Mesenchymal stem cell (in vitro differentiated cells and primary cell): ENCODE results near the gene ZNF324.

ENCODE experiments used
- DNase-seq: peaks from one replicate; pipeline ENCODE4 v3.0.0-alpha.2; 2013
- H2AFZ ChIP-seq: one replicate; pipeline ENCODE4 v1.6.1; 2013; ENCODE audit warnings: low read depth, mild to moderate bottlenecking, control low read depth, inconsistent platforms, low read length, moderate library complexity
- H2AK5ac ChIP-seq: 2 replicates; pipeline ENCODE4 v1.6.1; 2013; ENCODE audit warnings: low read length, moderate library complexity, mild to moderate bottlenecking, inconsistent platforms; ENCODE audit not compliant: severe bottlenecking
- H2BK120ac ChIP-seq: one replicate; pipeline ENCODE4 v1.6.1; 2013; ENCODE audit warnings: low read depth, mild to moderate bottlenecking, inconsistent platforms, low read length, moderate library complexity
- H2BK12ac ChIP-seq, 2 experiments: one replicate each; pipeline ENCODE4 v1.6.1; 2013; ENCODE audit warnings: inconsistent platforms in 2 of 2, low read length in 2 of 2, mild to moderate bottlenecking in 2 of 2, moderate library complexity in 2 of 2, control low read depth in 1 of 2
- H2BK15ac ChIP-seq: one replicate; pipeline ENCODE4 v1.6.1; 2013; ENCODE audit warnings: mild to moderate bottlenecking, low read depth, inconsistent platforms; ENCODE audit not compliant: poor library complexity, severe bottlenecking
- H2BK5ac ChIP-seq: 2 replicates; pipeline ENCODE4 v1.6.1; 2013; ENCODE audit warnings: low read depth, mild to moderate bottlenecking, low read length, control low read depth, inconsistent platforms; ENCODE audit not compliant: poor library complexity, severe bottlenecking
- H3K14ac ChIP-seq, 2 experiments: one replicate each; pipeline ENCODE4 v1.6.1; 2013; ENCODE audit warnings: inconsistent platforms in 2 of 2, low read length in 2 of 2, control low read depth in 1 of 2, mild to moderate bottlenecking in 1 of 2, moderate library complexity in 1 of 2
- H3K18ac ChIP-seq, 2 experiments: one replicate each; pipeline ENCODE4 v1.6.1; 2013; ENCODE audit warnings: inconsistent platforms in 2 of 2, low read length in 2 of 2, control low read depth in 1 of 2, low read depth in 1 of 2, mild to moderate bottlenecking in 1 of 2
- H3K23ac ChIP-seq, 2 experiments: one replicate each; pipeline ENCODE4 v1.6.1; 2013; ENCODE audit warnings: inconsistent platforms in 2 of 2, low read length in 2 of 2, mild to moderate bottlenecking in 2 of 2, moderate library complexity in 2 of 2, control low read depth in 1 of 2
- H3K27ac ChIP-seq: 2 replicates; pipeline ENCODE4 v1.5.1; 2013; ENCODE audit warnings: mild to moderate bottlenecking, moderate library complexity, low read length, control low read depth, inconsistent platforms; ENCODE audit not compliant: poor library complexity, severe bottlenecking
- H3K27me3 ChIP-seq, 2 experiments: 2 replicates each; pipeline versions ENCODE4 v1.6.1 to v1.7.0; 2013; ENCODE audit warnings: low read length in 2 of 2, mild to moderate bottlenecking in 2 of 2, moderate library complexity in 2 of 2, control low read depth in 1 of 2, inconsistent platforms in 1 of 2; ENCODE audit not compliant: control insufficient read depth in 1 of 2, insufficient read depth in 1 of 2
- H3K36me3 ChIP-seq, 2 experiments: 2 replicates each; pipeline versions ENCODE4 v1.6.1 to v1.7.0; 2013; ENCODE audit warnings: low read length in 2 of 2, control low read depth in 1 of 2, inconsistent platforms in 1 of 2, low read depth in 1 of 2, mild to moderate bottlenecking in 1 of 2; ENCODE audit not compliant: insufficient read depth in 2 of 2, control insufficient read depth in 1 of 2
- H3K4ac ChIP-seq, 2 experiments: one replicate each; pipeline ENCODE4 v1.6.1; 2013; ENCODE audit warnings: inconsistent platforms in 2 of 2, low read length in 2 of 2, mild to moderate bottlenecking in 2 of 2, moderate library complexity in 2 of 2, control low read depth in 1 of 2, low read depth in 1 of 2
- H3K4me1 ChIP-seq: 2 replicates; pipeline ENCODE4 v1.6.1; 2013; ENCODE audit warnings: low read depth, low read length, control low read depth; ENCODE audit not compliant: control insufficient read depth, insufficient read depth
- H3K4me2 ChIP-seq: 2 replicates; pipeline ENCODE4 v1.6.1; 2013; ENCODE audit warnings: low read length, mild to moderate bottlenecking, inconsistent platforms; ENCODE audit not compliant: poor library complexity, severe bottlenecking
- H3K4me3 ChIP-seq, 2 experiments: 2 replicates each; pipeline versions ENCODE4 v1.5.1 to v1.7.0; 2013; ENCODE audit warnings: low read length in 2 of 2, mild to moderate bottlenecking in 2 of 2, control low read depth in 1 of 2, low read depth in 1 of 2; ENCODE audit not compliant: insufficient read depth in 1 of 2
- H3K79me1 ChIP-seq: replicated peaks from 2 replicates; pipeline ENCODE4 v1.6.1; 2013; ENCODE audit warnings: mild to moderate bottlenecking, control low read depth, low read length, inconsistent platforms; ENCODE audit not compliant: poor library complexity, severe bottlenecking
- H3K9ac ChIP-seq: 2 replicates; pipeline ENCODE4 v1.7.0; 2013; ENCODE audit warnings: mild to moderate bottlenecking, low read length, moderate library complexity
- H3K9me3 ChIP-seq: 2 replicates; pipeline ENCODE4 v1.7.0; 2013; ENCODE audit warnings: mild to moderate bottlenecking, low read length; ENCODE audit not compliant: control insufficient read depth
- H4K8ac ChIP-seq: one replicate; pipeline ENCODE4 v1.6.1; 2013; ENCODE audit warnings: inconsistent platforms, mild to moderate bottlenecking, low read length, moderate library complexity
- H4K91ac ChIP-seq: one replicate; pipeline ENCODE4 v1.6.1; 2013; ENCODE audit warnings: mild to moderate bottlenecking, low read length, inconsistent platforms
- WGBS: methylation state at CpG from one replicate; pipeline ENCODE4 v1.1.7; 2013; ENCODE audit warnings: mixed read lengths; 5-methylcytosine and 5-hydroxymethylcytosine counted together

Gene ZNF324

GRCh38 chr19:58513694-58514563 is 47.0 kb downstream of the ZNF324 start:
- peak overlapping the region; percentile 10 to 20 for H3K4ac ChIP-seq
- peak overlapping the region; percentile 87 for H3K9ac ChIP-seq
- peak; percentile 78 for DNase-seq
- no peak overlapping the region for H2AFZ ChIP-seq
- no peaks in the 10 kb centered on the region for H3K9me3 ChIP-seq
- H4K91ac ChIP-seq = peak overlapping the region; percentile 43
- H2BK120ac ChIP-seq = no peak overlapping the region
- peak overlapping the region; percentile 92 for H4K8ac ChIP-seq
- no peak overlapping the region for H2AK5ac ChIP-seq
- no peak overlapping the region for H2BK5ac ChIP-seq
- H3K14ac ChIP-seq = peak overlapping the region in 1 of 2 experiments; percentile 56
- H2BK15ac ChIP-seq = no peak overlapping the region
- H3K79me1 ChIP-seq = peaks cover 36% of the 10 kb centered on the region
- H3K18ac ChIP-seq = peak overlapping the region; percentile 27 to 72
- H3K23ac ChIP-seq = no peak overlapping the region
- no peak overlapping the region for H3K27ac ChIP-seq
- WGBS = 31% methylated on average over 42 of the region's 66 CpGs
- no peaks in the 10 kb centered on the region for H3K27me3 ChIP-seq
- peaks cover 28 to 66% of the 10 kb centered on the region in 2 experiments for H3K36me3 ChIP-seq
- H3K4me2 ChIP-seq = no peak overlapping the region
- peaks cover 28% of the 10 kb centered on the region for H3K4me1 ChIP-seq
- peak overlapping the region; percentile 11 to 81 for H3K4me3 ChIP-seq
- peak overlapping the region in 1 of 2 experiments; percentile 0 for H2BK12ac ChIP-seq

GRCh38 chr19:58514564-58515022 is 47.7 kb downstream of the ZNF324 start:
- Histone ChIP-seq H3K4me2 (no peak overlapping the region), H3K4me3 (peak overlapping the region in 1 of 2 experiments; percentile 81), H3K18ac (peak overlapping the region; percentile 27 to 72), H3K36me3 (peaks cover 25 to 62% of the 10 kb centered on the region in 2 experiments), H3K4ac (peak overlapping the region; percentile 10 to 20), H2BK12ac (no peak overlapping the region), H3K14ac (peak overlapping the region in 1 of 2 experiments; percentile 56), H3K9ac (peak overlapping the region; percentile 87), H3K27ac (no peak overlapping the region), H3K9me3 (no peaks in the 10 kb centered on the region), H2AFZ (no peak overlapping the region), H2AK5ac (no peak overlapping the region), H3K4me1 (peaks cover 28% of the 10 kb centered on the region), H4K91ac (peak overlapping the region; percentile 23), H2BK120ac (no peak overlapping the region), H2BK15ac (no peak overlapping the region), H3K27me3 (no peaks in the 10 kb centered on the region), H3K79me1 (peaks cover 36% of the 10 kb centered on the region), H3K23ac (no peak overlapping the region), H4K8ac (peak overlapping the region; percentile 61), H2BK5ac (no peak overlapping the region)
- DNase-seq = no peak
- 87% methylated on average over 3 of the region's 3 CpGs for WGBS

- H3K18ac ChIP-seq = no peak overlapping the region
- H2BK5ac ChIP-seq = no peak overlapping the region
- no peak for DNase-seq
- no peak overlapping the region for H2BK120ac ChIP-seq
- no peak overlapping the region for H3K4me2 ChIP-seq
- H3K36me3 ChIP-seq = peaks cover 22 to 59% of the 10 kb centered on the region in 2 experiments
- H3K23ac ChIP-seq = no peak overlapping the region
- no peak overlapping the region for H2BK12ac ChIP-seq
- H3K79me1 ChIP-seq = peaks cover 39% of the 10 kb centered on the region
- H3K9ac ChIP-seq = peak overlapping the region; percentile 87
- no peak overlapping the region for H2BK15ac ChIP-seq
- H4K91ac ChIP-seq = no peak overlapping the region
- H2AK5ac ChIP-seq = no peak overlapping the region
- H2AFZ ChIP-seq = no peak overlapping the region
- H3K14ac ChIP-seq = no peak overlapping the region
- H3K27ac ChIP-seq = no peak overlapping the region
- WGBS = 88% methylated on average over 2 of the region's 2 CpGs
- peaks cover 28% of the 10 kb centered on the region for H3K4me1 ChIP-seq
- no peak overlapping the region for H4K8ac ChIP-seq
- H3K4ac ChIP-seq = no peak overlapping the region
- no peaks in the 10 kb centered on the region for H3K9me3 ChIP-seq
- no peaks in the 10 kb centered on the region for H3K27me3 ChIP-seq
- H3K4me3 ChIP-seq = no peak overlapping the region
Measured at GRCh38 chr19:58515259-58515658, 48.4 kb downstream of the ZNF324 start.

- Histone ChIP-seq H3K18ac (no peak overlapping the region), H2AFZ (no peak overlapping the region), H4K8ac (no peak overlapping the region), H2BK5ac (no peak overlapping the region), H3K4me1 (peaks cover 29% of the 10 kb centered on the region), H2BK15ac (no peak overlapping the region), H3K27ac (no peak overlapping the region), H3K9ac (peak overlapping the region; percentile 87), H3K4me2 (no peak overlapping the region), H3K27me3 (no peaks in the 10 kb centered on the region), H3K9me3 (no peaks in the 10 kb centered on the region), H2BK12ac (no peak overlapping the region), H2AK5ac (no peak overlapping the region), H3K79me1 (peaks cover 39% of the 10 kb centered on the region), H4K91ac (peak overlapping the region; percentile 52), H2BK120ac (no peak overlapping the region), H3K14ac (no peak overlapping the region), H3K4ac (no peak overlapping the region), H3K36me3 (peaks cover 22 to 56% of the 10 kb centered on the region in 2 experiments), H3K4me3 (no peak overlapping the region), H3K23ac (no peak overlapping the region)
- WGBS = 96% methylated on average over 25 of the region's 25 CpGs
- DNase-seq = no peak
Measured at GRCh38 chr19:58516246-58516836, 49.5 kb downstream of the ZNF324 start.
